Measurements from ENCODE around the gene TEPSIN.

The TEPSIN gene

GRCh38 chr17:81194941-81195901 lies 43.6 kb downstream of the TEPSIN start:
- DNase-seq: no peak

DNA sequence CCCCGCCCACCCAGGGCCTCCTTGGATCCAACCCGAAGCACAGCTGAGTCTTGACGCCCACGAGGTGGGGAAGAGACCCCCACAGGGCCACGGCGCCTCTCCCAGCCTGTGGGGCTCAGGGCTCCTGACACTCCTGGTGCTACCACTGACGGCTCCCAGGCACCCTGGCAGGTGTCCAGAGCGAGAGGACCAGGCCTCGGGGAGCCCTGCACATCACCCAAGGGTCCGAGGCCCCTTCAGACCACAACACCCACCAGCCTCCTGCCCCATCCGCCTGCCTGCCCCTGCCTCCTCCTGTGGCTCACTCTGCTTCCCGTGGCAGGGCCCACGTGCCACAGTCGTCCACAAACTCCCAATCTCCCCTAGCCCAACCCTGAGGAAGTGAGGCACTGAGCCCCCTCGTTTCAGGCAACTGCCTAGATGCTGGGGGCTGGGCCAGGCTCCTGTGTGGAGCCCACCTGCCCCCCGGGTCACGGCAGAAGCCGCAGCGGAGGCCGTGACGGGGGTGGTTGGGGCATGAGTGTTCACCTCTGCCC lies 44.6 kb downstream of the TEPSIN start:
- no peak for DNase-seq

- DNase-seq: no peak
Measured at GRCh38 chr17:81193470-81194224, 45.2 kb downstream of the TEPSIN start.

DNA sequence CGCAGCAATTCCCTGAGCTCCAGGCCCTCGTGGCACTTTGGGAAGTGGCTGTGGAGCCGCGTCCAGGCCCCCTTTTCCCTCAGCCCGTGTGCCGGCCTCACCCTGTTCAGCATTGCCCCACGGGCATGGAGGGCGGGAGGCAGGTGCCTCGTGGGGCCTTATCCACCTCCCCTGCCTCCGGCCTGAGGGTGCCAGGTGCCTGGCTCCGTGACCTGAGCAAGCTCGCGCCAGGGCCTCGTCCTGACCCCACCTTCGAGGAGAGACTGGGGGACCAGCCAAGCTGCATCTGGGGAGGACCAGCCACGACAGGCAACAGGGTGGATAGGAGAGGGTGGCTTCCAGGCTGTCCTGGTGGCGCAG lies 45.8 kb downstream of the TEPSIN start:
- DNase-seq: no peak

GRCh38 chr17:81192386-81193050 lies 46.3 kb downstream of the TEPSIN start:
- no peak for DNase-seq

DNA sequence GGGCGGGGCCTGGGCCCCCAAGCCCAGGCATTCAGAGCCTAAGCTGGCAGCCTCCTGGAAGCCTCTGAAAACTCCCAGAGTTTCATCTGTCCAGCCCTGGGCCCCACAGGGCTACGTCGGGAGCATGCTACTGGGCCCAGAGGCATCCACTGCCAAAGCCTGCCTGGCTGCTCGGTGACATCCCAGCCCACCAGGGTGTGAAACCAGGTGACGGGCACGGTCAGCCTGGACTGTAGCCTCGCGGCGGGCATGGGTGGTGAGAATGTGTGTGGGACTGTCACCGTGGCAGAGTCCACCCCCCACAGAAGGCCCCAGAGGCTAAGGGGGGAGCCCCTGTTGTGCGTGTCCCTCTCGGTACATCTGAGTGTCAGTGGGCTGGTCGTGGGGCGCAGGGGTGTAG lies 47.2 kb downstream of the TEPSIN start:
- no peak for DNase-seq

DNA sequence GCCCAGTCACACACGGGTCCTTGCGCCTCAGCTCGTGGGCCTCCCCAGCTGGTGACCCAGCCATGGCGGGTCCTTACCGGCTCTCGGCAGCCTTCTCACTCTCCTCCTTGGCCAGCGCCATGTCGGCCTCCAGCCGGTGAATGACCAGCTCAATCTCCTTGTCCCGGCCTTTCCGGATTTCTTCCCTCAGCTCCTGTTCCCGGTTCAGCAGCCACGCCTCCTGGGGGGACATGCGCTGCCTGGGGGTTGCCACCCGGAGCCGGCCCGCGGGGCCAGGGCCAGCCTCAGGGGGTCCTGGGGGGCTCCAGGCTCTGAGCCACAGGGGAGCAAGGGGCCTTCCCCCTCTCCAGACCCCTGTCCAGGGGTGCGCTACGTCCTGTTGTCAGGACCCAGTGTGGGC lies 47.7 kb downstream of the TEPSIN start:
- no peak for DNase-seq

DNA sequence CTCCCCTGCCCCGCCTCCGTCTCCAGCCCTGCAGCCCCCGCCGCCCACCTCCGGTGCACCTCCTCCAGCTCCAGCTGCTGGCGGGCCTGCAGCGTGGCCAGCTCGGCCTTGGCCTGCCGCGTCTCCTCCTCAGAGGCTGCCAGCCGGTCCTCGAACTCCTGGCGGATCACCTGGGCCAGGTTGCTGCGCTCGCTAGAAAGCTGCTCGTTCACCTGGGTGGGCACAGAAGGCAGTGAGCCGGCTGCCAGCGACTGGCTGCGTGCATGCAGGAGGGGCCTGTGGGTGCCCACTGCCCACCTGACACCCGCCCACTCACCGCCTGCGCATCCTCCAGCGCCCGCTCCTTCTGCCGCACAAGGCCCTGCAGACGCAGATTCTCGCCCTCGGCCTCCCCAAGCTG lies 48.3 kb downstream of the TEPSIN start:
- no peak for DNase-seq

- DNase-seq: no peak
Measured at GRCh38 chr17:81189670-81190530, 49.0 kb downstream of the TEPSIN start.

GRCh38 chr17:81189016-81189415 lies 49.8 kb downstream of the TEPSIN start:
- no peak for DNase-seq

- no peak for DNase-seq
Measured at GRCh38 chr17:81188491-81188840, 50.4 kb downstream of the TEPSIN start.

DNA sequence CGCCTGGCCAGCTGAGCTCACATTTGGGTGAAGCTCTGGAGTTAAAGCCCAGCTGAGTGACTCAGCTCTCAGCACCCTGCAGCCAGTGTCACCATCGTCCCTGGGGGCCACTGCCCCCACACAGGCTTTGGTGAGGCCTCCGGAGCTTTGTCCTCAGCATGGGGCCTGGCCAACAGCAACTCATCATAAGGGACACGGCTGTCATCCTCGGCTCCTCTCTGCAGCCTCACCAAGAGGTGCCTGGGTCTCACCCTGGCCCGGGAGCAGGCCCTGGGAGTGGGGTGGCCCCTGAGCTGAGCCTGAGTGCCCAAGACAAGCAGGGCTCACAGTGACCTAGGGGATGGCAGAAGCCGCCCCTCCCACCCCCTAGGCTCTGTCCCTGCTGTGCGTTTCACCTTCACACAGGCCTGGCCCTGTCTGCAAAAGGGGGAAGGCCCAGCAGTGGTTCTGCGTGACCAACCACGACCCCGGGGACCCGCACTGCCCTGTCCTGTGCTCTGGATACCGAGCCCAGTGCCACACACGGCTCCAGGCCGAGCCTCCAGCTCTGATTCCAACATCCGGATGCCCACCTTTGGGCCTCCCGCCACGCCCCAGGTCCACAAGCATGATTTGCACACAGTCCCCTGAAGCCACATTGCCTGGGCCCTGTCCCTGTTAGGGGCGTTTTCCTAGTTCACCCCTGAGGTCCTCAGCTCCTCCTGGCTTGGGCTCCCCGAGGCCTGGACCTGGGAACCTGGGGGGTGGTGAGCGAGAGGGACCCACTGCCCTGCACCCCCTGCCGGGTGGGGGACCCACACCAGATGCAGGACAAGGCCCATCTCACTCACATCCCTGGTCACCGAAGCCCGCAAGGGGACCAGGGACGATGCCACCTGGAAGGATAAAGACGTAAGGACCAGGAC lies 51.0 kb downstream of the TEPSIN start:
- no peak for DNase-seq

- no peak for DNase-seq
Measured at GRCh38 chr17:81187120-81187519, 51.7 kb downstream of the TEPSIN start.

DNA sequence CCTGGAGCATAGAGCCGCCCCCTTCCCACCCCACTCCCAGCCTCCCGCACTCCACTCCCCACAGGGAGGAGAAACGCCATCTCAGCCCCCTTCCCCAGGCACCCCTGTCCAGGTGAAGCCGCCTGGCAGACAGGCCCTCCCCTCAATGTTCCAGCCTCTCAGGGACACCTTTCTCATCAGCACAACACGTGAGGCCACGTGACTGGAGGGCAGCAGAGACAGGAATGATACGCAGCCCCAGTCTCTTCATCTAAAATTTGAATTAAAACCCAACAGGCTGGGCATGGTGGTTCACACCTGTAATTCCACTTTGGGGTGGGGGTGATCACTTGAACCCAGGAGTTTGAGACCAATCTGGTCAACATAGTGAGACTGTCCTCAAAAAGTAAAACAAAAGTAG lies 52.7 kb downstream of the TEPSIN start:
- no peak for DNase-seq

- peak in 1 of 2 experiments; percentile 32 for DNase-seq
Measured at GRCh38 chr17:81184555-81184954, 54.3 kb downstream of the TEPSIN start.

DNA sequence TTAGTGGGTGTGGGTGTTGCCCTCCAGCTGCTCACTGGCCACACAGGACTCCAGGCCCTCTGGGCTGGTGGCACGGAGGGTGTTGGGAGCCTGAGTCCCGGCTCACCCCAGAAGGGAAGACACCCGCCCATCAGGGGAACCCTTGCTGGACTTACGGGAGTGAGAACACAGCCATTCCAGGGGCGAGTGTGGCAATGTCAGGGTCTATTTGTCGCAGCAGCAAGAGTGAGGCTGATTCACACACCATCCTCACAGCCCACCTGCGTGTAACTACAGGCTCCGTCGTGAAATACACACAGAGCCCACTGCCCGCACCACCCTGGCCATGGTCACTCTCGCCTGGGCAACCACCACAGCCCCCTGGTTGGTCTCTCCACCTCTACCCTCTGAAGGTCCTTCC lies 55.0 kb downstream of the TEPSIN start:
- DNase-seq: no peak

DNA sequence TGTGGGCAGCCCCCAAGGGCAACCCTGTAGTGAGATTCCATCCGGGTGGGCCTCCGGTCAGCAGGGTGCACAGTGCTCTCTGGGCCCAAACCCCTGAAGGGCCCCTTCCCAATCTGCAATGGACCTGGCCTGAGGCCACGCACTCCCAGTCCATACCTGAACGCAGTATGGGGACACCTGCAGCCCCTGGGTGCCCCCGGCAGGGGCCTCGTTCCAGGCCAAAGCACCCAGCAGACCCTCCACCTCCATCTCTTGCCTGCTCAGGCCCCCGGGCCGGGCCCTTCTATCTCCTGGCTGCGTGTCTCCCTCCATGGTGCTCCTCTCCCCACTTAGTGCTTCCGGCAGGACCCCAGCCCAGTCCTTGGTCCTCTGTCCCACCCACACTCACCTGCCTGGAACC lies 55.5 kb downstream of the TEPSIN start:
- DNase-seq: no peak

- no peak for DNase-seq
Measured at GRCh38 chr17:81182596-81182995, 56.3 kb downstream of the TEPSIN start.

GRCh38 chr17:81181811-81182185 lies 57.1 kb downstream of the TEPSIN start:
- no peak for DNase-seq

- DNase-seq: no peak
Measured at GRCh38 chr17:81180836-81181810, 57.7 kb downstream of the TEPSIN start.

Data from NCI-H526 (cell line).